ENCODE measurements around the gene XIRP1. TPM values are rescaled to one million over a fixed set of nuclear protein-coding genes. Genes with fewer than 3 reads are reported as not detected.

Gene XIRP1
- total and polyA plus RNA-seq, 7 donors = 0.25 to 1.2 (median 0.62) TPM; not detected in 3

DNA sequence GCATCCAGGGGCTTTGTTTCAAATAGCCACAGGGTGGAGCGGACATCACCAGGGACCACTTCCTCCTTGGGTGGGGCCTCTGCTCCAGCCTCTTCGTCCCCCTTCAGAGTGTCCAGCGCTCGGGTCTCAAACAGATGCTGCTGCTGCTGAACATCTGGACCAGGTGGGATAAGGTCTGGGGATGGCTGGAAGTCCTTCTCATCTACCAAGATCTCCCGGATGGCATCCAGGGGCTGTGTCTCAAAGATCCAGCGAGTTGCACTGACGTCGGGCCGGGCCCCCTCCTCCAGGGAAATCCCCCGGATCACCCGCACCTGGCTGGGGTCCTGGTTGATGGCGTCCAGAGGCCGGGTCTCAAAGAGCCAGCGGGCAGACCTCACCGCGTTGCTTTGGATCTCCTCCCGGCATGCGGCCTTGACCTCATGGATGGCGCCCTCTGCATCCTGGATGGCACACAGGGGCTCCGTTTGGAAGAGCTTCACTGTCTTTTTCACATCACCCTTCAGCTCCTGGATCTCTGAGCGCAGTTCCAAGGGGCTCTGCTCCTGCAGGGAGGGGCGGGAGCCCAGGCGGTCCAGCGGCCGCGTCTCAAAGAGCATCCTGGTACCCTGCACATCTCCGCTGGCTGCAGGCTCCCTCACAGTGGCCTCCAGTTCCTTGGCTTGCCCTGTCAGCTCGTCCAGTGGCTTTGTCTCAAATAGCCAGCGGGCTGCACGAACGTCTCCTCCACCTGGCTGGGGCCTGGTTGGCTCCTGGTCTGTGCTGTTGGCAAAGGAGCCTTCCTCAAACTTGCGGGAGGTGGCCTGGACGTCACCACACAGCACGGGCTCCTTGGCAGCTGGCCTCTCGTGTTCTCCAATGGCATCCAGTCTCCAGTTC lies 3.9 kb downstream of the XIRP1 start:
- no peaks in the 10 kb centered on the region for H3K9me3 ChIP-seq
- peaks cover 0 to 15% (median 6%) of the 10 kb centered on the region in 4 donors for H3K4me1 ChIP-seq
- DNase-seq = no peak
- H3K27ac ChIP-seq = no peak overlapping the region
- TF ChIP-seq POLR2A (IDR thresholded peaks at IDR 0.05) = no peak
- TF ChIP-seq EP300 (IDR thresholded peaks at IDR 0.05) = no peak
- TF ChIP-seq POLR2AphosphoS5 (IDR thresholded peaks at IDR 0.05) = no peak
- TF ChIP-seq, protein P1, sequence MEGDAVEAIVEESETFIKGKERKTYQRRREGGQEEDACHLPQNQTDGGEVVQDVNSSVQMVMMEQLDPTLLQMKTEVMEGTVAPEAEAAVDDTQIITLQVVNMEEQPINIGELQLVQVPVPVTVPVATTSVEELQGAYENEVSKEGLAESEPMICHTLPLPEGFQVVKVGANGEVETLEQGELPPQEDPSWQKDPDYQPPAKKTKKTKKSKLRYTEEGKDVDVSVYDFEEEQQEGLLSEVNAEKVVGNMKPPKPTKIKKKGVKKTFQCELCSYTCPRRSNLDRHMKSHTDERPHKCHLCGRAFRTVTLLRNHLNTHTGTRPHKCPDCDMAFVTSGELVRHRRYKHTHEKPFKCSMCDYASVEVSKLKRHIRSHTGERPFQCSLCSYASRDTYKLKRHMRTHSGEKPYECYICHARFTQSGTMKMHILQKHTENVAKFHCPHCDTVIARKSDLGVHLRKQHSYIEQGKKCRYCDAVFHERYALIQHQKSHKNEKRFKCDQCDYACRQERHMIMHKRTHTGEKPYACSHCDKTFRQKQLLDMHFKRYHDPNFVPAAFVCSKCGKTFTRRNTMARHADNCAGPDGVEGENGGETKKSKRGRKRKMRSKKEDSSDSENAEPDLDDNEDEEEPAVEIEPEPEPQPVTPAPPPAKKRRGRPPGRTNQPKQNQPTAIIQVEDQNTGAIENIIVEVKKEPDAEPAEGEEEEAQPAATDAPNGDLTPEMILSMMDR (IDR thresholded peaks at IDR 0.05) = no peak
- H3K36me3 ChIP-seq = no peaks in the 10 kb centered on the region
- WGBS, 2 donors = 87 to 93% methylated on average over 35 of the region's 35 CpGs
- H3K4me3 ChIP-seq = no peak overlapping the region
- H3K27me3 ChIP-seq = no peaks in the 10 kb centered on the region
- intact Hi-C loops (cut with DNase I) = no loop called here

DNA sequence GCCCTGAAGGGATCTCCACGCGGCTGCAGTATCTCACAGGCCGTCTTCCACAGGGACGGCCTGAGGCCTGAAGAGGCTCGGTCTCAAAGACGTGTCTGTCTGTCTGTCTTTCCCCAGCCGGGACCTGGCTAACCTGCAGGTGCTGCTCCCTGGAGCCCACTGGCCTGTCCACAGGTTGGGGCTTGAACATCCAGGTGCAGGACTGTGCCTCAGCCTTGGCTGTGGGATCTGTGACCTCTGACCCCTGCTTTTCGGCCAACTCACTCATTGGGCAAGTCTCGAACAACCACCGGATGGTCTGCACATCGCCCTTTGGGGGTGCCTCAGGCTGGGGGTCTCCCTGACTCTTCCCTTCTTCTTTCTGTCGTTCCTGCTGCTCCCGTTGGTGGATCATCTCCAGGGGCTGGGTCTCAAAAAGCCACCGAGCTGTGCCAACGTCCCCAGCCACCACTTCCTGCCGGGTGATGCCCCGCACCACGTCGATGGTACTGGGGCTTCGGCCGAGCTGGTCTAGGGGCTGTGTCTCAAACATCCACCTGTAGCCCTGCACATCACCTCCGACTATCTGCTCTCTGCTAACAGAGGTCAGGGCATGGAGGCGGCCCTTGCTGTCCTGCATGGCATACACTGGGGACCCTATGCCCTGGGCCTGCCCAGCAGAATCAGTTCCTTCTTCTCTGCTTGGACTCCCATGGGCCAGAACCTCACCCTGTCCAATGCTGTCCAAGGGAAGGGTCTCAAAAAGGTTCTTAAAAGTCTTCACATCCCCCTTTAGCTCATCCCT lies 4.8 kb downstream of the XIRP1 start:
- 91 to 93% methylated on average over 23 of the region's 23 CpGs for WGBS, 2 donors
- TF ChIP-seq, protein P1 (IDR thresholded peaks at IDR 0.05) = no peak
- TF ChIP-seq EP300 (IDR thresholded peaks at IDR 0.05) = no peak
- TF ChIP-seq POLR2A (IDR thresholded peaks at IDR 0.05) = no peak
- TF ChIP-seq POLR2AphosphoS5 (IDR thresholded peaks at IDR 0.05) = no peak
- no peak for DNase-seq
- H3K36me3 ChIP-seq = no peaks in the 10 kb centered on the region
- H3K27ac ChIP-seq = no peak overlapping the region
- H3K4me3 ChIP-seq = no peak overlapping the region
- H3K27me3 ChIP-seq = no peaks in the 10 kb centered on the region
- no peaks in the 10 kb centered on the region for H3K9me3 ChIP-seq
- peaks cover 0 to 19% (median 8%) of the 10 kb centered on the region in 4 donors for H3K4me1 ChIP-seq
- intact Hi-C loops (cut with DNase I) = no loop called here

DNA sequence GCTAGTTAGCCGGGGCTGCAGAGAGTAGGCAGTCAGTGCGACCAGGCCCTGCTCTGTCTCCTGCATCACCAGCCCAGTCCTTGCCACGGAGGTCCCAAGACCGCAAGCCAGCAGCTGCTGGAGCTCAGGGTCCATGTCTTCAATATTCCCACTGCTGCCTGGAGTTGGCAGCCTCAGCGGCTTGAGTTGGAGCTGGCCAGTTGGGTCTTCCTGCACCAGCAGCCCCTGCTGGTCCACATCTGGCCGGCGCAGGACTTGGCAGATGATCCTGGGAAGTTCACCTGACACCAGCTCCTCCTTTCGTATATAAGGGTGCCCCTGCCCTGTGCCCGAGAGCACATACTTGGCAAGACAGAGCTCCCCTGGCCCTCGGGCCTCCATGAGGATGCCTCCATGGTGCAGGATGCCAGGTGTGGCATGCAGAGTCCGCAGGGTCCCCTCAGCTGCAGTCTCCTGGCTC lies 5.7 kb downstream of the XIRP1 start:
- no peaks in the 10 kb centered on the region for H3K9me3 ChIP-seq
- TF ChIP-seq EP300 (IDR thresholded peaks at IDR 0.05) (no peak), POLR2AphosphoS5 (IDR thresholded peaks at IDR 0.05) (no peak), POLR2A (IDR thresholded peaks at IDR 0.05) (no peak)
- TF ChIP-seq, protein P1 (IDR thresholded peaks at IDR 0.05) = no peak
- H3K4me3 ChIP-seq = no peak overlapping the region
- 91 to 92% methylated on average over 11 of the region's 11 CpGs for WGBS, 2 donors
- H3K27me3 ChIP-seq = no peaks in the 10 kb centered on the region
- intact Hi-C loops (cut with DNase I) = no loop called here
- no peak for DNase-seq
- peaks cover 0 to 26% (median 8%) of the 10 kb centered on the region in 4 donors for H3K4me1 ChIP-seq
- no peak overlapping the region for H3K27ac ChIP-seq
- no peaks in the 10 kb centered on the region for H3K36me3 ChIP-seq

DNA sequence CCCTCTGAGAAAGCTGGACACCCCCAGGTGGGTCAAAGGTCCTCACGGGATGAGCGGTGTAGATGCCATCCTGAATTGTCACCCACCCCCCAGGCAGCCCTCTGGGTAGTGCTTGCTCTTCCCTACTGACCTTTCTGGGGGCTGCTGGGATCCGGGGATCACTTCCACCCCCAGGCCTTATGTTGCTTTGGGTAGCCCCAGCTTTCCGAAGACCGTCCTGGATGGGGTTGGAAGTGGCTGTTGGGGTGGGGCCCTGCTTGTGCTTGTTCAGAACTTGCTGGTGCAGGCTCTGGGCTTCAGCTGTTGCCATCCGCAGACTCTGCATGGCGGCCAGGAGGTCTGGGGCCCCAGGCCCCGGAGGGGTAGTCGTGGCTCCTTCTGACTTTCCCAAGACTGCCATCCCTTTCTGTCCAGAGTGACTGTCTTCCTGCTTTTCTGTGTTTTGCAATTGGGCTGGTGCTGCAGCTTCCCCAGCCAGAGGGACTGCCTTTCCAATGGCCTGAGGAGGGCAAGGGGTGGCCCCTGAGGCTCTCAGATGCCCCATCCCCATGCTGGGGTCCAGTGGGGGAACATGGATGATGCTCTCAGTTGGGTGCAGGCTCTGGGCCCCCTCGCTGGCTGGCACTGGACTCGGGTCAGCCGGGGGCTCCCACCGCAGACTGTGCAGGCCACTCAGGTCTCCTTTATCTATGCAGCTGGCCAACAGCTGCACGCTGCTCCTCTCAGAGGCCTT lies 6.3 kb downstream of the XIRP1 start:
- TF ChIP-seq EP300 (IDR thresholded peaks at IDR 0.05) (no peak), POLR2A (IDR thresholded peaks at IDR 0.05) (no peak), POLR2AphosphoS5 (IDR thresholded peaks at IDR 0.05) (no peak)
- TF ChIP-seq, protein P1 (IDR thresholded peaks at IDR 0.05) = no peak
- Histone ChIP-seq H3K4me3 (no peak overlapping the region), H3K36me3 (no peaks in the 10 kb centered on the region), H3K27ac (no peak overlapping the region), H3K4me1 (peaks cover 0 to 32% (median 10%) of the 10 kb centered on the region in 4 donors), H3K9me3 (no peaks in the 10 kb centered on the region), H3K27me3 (no peaks in the 10 kb centered on the region)
- intact Hi-C loops (cut with DNase I) = no loop called here
- WGBS, 2 donors = 87 to 91% methylated on average over 14 of the region's 14 CpGs
- no peak for DNase-seq
